ENCODE results near the gene BNIP3.
"Not testable (repeated sequence)": the region's sequence is repeated elsewhere in the genome, so short reads cannot be mapped to it uniquely, and the experiment has no call there.

The BNIP3 gene

GRCh38 chr10:132001238-132001972 lies 19.7 kb upstream of the BNIP3 start:
- no peak for DNase-seq (ENCODE audit: low read depth)

DNA sequence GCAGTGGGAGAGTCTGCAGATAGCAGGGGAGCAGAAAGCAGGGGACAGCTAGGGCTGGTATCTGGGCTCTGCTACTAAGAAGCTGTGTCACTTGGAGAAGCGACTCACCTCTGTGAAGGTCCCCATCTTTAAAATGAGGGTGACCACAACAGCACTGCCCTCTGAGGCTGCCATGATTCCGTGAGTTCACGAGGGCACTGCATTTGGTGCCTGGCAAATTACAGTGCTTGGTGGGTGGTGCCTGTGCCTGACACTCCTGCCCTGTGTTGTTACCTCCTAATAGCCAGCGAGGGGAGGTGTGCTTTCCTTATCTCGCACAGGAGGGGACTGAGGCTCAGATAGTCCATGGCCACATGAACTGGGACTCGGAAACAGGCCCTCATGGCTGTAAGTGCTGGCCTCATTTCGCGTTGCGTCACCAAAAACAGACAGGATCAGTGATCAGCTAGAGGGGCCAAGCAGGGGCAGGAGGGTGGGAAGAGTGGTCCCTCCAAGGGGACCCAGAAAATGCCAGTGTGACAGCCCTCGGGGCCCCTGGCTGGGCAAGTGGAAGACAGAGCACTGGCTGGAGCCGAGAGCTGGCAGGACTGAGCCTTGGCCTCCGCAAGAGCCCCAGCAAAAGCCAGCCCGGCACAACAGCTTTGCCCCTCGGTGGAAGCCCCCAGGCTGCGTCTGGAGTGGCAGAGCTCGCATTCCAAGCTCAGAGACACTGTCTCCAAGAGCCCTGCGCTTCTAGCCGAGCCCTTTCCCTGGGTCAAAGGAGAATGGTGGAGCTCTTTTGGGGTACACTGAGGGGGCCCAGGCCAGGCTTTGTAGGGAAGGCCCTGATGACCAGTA lies 17.3 kb upstream of the BNIP3 start:
- DNase-seq (ENCODE audit: low read depth), result no peak

DNA sequence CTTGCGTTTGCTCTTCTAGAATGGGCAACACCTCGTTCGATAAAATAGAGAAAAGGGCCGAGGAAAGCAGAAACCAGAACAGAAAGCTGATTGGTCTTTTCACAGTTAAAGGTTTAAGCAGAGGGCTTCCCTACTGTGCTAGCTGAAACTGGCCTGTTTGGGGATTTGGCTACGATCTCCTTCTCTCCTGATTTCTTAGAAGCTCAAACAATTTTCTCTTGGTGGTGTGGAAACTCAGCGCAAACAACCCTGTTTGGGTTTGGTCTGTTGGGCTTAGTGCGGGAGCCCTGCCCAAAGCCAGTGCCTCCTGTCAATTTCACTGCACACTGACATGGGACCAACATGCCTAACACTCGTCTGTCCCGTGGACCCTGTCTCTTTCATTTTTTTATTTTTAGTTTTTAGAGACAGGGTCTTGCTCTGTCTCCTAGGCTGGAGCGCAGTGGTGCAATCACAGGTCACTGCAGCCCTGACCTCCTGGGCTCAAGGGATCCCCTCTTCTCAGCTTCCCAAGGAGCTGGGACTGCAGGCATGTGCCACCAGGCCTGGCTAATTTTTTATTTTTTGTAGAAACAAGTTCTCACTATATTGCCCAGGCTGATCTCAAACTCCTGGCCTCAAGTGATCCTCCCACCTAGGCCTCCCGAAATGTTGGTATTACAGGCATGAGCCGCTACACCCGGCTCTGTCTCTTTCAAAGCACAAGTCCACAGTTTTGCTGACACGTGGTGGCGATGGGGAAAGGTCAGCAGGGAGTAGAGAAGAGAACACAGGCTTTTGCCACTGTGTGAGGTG lies 16.5 kb upstream of the BNIP3 start:
- DNase-seq (ENCODE audit: low read depth), result no peak

GRCh38 chr10:131997366-131998049 lies 15.8 kb upstream of the BNIP3 start:
- DNase-seq (ENCODE audit: low read depth), result peak; percentile 26

DNA sequence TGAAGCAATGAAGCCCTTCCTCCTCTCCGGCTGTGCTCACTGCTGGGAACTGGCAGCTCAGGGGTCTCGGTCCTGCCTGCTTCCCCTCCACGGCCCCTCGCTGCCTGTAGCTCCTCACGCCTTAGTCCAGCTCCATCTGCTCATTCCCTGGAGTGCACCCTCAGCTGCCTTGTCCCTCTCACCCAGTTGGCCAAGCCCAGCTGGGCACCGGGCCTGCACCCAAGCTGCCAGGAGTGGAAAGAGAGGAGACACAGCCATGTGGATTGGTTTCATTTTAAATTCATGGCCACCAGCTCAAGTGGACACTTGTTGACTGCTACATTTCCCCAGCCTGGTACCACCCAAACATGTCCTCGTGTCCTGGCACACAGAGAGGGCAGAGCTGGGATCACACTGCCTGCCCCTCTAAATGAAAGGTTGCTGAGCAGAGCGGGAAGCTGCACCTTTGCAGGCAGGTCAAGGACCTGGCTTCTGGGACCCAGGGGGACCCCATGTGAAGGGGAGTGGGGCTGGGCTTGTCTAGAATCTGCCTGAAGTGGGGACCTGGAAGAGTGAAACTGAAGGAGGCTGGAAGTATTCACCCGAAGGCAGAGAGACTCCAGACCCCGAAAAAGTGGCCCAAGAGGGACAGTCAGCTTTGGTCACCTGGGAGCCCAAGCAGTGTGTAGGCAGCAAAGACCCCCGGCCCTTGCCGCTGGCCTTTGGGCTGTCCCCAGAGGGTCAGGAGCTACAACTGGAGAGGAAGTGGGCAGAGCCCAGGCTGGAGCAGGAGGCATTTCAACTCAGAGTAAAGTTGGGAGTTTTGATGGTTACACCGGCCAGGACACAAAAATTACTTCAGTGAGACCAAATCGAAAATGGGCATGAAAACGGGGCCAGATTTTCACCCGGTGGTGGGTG lies 15.0 kb upstream of the BNIP3 start:
- DNase-seq (ENCODE audit: low read depth), result no peak

DNA sequence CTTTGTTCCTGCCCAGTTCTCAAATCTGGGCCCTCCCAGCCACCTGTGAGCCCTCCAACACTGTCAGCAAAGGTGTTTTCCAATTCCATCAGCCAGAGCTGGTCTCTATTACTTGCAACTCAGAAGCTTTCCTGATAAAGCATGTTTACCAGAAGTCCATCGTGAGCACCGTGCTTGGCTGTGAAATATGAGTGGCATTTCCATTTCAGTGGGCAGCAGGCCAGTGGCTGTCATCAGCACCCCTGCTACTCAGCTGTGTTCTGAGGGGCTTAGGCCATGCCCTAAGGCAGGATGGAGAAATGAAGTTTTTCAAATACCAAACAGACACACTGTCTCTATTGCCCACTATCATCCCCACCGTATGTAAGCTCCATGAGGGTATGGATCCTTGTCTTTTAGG lies 12.7 kb upstream of the BNIP3 start:
- DNase-seq (ENCODE audit: low read depth), result no peak

- DNase-seq (ENCODE audit: low read depth), result no peak
These were observed 11.6 kb upstream of the BNIP3 start for GRCh38 chr10:131993275-131993674.

DNA sequence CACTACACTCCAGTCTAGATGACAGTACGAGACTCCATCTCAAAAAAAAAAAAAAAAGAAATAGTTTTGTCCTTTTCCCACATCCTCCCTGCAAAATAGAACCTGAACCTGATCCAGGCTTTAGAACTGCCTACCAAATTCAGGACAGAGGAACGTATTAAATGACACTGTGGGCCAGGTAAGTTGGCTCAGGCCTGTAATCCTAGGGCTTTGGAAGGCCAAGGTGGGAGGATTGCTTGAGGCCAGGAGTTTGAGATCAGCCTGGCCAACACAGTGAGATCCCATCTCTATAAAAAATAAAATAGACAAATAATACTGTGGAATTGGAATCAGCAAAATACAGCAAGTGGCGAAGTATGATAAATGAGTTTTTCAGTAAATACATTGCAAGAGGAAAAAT lies 10.0 kb upstream of the BNIP3 start:
- no peak for DNase-seq (ENCODE audit: low read depth)

DNA sequence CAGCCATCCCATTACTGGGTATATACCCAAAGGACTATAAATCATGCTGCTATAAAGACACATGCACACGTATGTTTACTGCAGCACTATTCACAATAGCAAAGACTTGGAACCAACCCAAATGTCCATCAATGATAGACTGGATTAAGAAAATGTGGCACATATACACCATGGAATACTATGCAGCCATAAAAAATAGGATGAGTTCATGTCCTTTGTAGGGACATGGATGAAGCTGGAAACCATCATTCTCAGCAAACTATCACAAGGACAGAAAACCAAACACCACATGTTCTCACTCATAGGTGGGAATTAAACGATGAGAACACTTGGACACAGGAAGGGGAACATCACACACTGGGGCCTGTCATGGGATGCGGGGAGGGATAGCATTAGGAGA lies 6.1 kb upstream of the BNIP3 start:
- DNase-seq (ENCODE audit: low read depth), result not testable (repeated sequence)

GRCh38 chr10:131987301-131987700 lies 5.6 kb upstream of the BNIP3 start:
- DNase-seq (ENCODE audit: low read depth), result not testable (repeated sequence)

DNA sequence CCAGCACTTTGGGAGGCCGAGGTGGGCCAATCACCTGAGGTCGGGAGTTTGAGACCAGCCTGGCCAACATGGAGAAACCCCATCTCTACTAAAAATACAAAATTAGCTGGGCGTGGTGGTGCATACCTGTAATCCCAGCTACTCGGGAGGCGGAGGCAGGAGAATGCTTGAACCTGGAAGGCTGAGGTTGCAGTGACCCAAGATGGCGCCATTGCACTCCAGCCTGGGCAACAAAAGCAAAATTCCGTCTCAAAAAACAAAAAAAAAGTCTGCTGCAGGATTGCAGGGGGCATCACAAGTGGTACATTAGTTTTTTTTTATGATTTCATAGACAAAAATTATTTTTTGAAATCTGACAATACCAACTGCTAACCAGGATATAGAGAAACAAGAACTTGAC lies 5.1 kb upstream of the BNIP3 start:
- not testable (repeated sequence) for DNase-seq (ENCODE audit: low read depth)

DNA sequence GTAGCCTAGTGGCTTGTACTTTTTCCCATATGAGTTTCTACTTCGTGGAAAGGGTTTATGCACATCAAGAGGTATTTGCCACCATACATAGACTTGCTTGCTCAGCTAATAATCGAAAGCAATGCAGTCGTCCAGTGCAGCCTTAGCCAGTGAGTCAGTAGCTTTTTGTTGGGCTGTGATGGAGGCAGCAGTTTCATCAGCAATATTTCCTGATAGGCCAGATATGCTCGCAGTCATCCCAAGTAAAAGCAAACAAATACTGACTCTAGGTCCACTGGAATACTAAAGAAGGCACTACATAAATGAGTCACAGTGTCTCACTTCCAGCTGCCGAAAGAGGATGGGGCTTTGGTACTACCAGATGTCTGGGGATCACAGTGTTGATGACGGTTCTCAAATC lies 2.1 kb upstream of the BNIP3 start:
- peak; percentile 67 for DNase-seq (ENCODE audit: low read depth)

DNA sequence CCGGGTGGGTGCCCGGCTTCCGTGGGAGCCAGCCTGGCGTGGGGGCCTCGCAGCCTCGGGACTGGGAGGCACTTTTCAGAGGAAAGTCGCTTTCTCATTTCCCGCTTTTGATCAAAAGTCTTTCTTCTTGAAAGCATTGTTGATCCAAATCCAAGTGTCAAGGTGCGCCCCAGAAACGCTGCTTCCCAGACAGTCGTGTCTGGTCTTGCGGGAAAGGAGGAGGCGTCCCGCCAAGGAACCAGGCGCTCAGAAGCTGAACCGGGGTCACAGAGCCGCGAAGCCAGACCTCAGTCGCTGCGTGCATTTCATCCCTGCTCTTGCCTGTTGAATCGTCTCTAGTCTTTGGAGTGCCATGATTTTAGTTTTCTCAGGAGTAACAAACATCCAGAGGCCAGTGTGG lies 1.1 kb upstream of the BNIP3 start:
- DNase-seq (ENCODE audit: low read depth), result no peak

- no peak for DNase-seq (ENCODE audit: low read depth)
These were observed 548 bp upstream of the BNIP3 start for GRCh38 chr10:131982185-131982756.

DNA sequence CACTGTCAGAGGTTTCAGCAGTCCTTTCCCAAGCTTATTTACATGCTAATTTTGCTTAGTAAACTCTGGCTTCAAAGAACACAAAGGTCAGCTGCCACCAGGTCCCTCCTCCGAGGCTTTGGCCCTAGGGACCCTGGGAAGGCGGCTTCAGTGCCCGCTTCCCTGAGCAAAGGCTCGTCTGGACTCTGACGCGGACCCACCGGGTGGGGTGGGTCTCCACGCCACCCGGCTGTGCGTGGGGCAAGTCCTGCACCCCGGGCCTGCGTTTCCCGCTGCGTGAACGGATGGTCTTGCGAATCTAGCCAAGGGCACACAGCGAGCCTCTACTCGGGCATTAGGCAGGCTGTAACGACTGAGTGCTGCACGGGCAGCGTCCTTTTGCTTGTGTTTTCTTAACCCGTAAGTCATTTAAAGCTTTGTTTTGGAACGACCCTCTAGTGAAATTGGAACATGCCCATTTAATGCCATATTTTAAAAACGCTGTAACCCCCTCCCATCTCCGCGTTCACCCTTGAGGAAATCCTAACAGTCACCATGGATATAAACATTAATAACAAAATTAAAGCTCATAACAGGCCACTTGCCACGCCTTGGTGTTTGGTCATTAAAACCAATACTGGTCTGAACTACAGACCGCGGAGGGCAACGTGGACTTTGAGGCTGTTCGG lies 828 bp downstream of the BNIP3 start:
- DNase-seq (ENCODE audit: low read depth), result no peak

- DNase-seq (ENCODE audit: low read depth), result no peak
These were observed 1.4 kb downstream of the BNIP3 start for GRCh38 chr10:131980321-131980720.

GRCh38 chr10:131979821-131980270 lies 1.9 kb downstream of the BNIP3 start:
- DNase-seq (ENCODE audit: low read depth), result no peak

GRCh38 chr10:131979336-131979735 lies 2.4 kb downstream of the BNIP3 start:
- DNase-seq (ENCODE audit: low read depth), result no peak

- no peak for DNase-seq (ENCODE audit: low read depth)
These were observed 2.9 kb downstream of the BNIP3 start for GRCh38 chr10:131978851-131979250.

DNA sequence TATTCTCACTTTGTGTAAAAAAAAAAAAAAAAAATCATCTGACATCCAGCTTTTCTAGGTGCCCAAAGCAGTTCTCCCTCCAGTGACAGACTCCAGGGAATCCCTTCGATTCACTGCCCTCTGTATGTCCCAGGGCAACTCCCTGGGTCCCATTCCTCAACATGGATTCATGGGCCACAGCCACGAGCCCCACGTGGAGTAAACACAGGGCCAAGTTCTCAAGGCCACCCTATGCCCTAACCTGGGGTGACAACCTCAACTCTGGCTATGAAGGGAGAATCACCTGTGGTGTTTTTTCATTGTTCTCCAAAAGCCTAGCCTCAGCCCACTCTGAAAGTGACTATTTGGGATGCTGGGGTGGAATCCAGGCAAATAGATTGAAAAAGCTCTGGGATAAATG lies 3.4 kb downstream of the BNIP3 start:
- no peak for DNase-seq (ENCODE audit: low read depth)
